Neural progenitor cell (in vitro differentiated cells): ENCODE measurements around the gene ISY1. TPM values are rescaled to one million over a fixed set of nuclear protein-coding genes. Genes with fewer than 3 reads are reported as not detected.
A peak's percentile ranks its signal among the peaks of the same experiment; 100 is the strongest.

Experiments used
- DNase-seq: peaks from one replicate; pipeline ENCODE4 v3.0.0-alpha.2; 2016; ENCODE audit warnings: low spot score
- H2AFZ ChIP-seq: fragments of 200-600 bp; sonication (generic); replicated peaks from 2 replicates; pipeline ENCODE4 v1.6.1; 2016; ENCODE audit warnings: antibody characterized with exemption
- H3F3A ChIP-seq: fragments of 200-600 bp; sonication (generic); 2 replicates; pipeline ENCODE4 v1.6.1; 2016; ENCODE audit warnings: antibody characterized with exemption, low read depth
- H3K27ac ChIP-seq: fragments of 200-600 bp; sonication (generic); 2 replicates; pipeline ENCODE4 v1.5.1; 2016; ENCODE audit warnings: mild to moderate bottlenecking
- H3K27me3 ChIP-seq: fragments of 200-600 bp; sonication (generic); 2 replicates; pipeline ENCODE4 v1.6.1; 2016; ENCODE audit warnings: mild to moderate bottlenecking, moderate library complexity
- H3K36me3 ChIP-seq: fragments of 200-600 bp; sonication (generic); 2 replicates; pipeline ENCODE4 v1.5.1; 2016
- H3K4me1 ChIP-seq: fragments of 200-600 bp; sonication (generic); 2 replicates; pipeline ENCODE4 v1.6.1; 2016; ENCODE audit warnings: mixed run types
- H3K4me2 ChIP-seq: fragments of 200-600 bp; sonication (generic); 2 replicates; pipeline ENCODE4 v1.6.1; 2016
- H3K4me3 ChIP-seq: fragments of 200-600 bp; sonication (generic); 2 replicates; pipeline ENCODE4 v1.5.1; 2016
- H3K79me2 ChIP-seq: fragments of 200-600 bp; sonication (generic); 2 replicates; pipeline ENCODE4 v1.6.1; 2016; ENCODE audit warnings: low read depth
- H3K9ac ChIP-seq: fragments of 200-600 bp; sonication (generic); 2 replicates; pipeline ENCODE4 v1.6.1; 2016
- H3K9me3 ChIP-seq: fragments of 200-600 bp; sonication (generic); 2 replicates; pipeline ENCODE4 v1.5.1; 2016; ENCODE audit warnings: low read depth
- H4K20me1 ChIP-seq: fragments of 200-600 bp; sonication (generic); 2 replicates; pipeline ENCODE4 v1.6.1; 2016; ENCODE audit warnings: low read depth
- H3K27ac Mint-ChIP-seq: 3 replicates; pipeline ENCODE4 v1.8.0; 2021; ENCODE audit warnings: mixed read lengths
- H3K27me3 Mint-ChIP-seq: 2 replicates; pipeline ENCODE4 v1.8.0; 2022; ENCODE audit warnings: low read depth, mild to moderate bottlenecking, inconsistent platforms, moderate library complexity, mixed read lengths; ENCODE audit not compliant: insufficient read depth
- H3K36me3 Mint-ChIP-seq: 3 replicates; pipeline ENCODE4 v1.8.0; 2021; ENCODE audit warnings: mixed read lengths
- H3K4me1 Mint-ChIP-seq: 3 replicates; pipeline ENCODE4 v1.8.0; 2021; ENCODE audit warnings: mixed read lengths
- H3K4me3 Mint-ChIP-seq: 3 replicates; pipeline ENCODE4 v1.8.0; 2021; ENCODE audit warnings: mild to moderate bottlenecking, moderate library complexity, mixed read lengths
- H3K9me3 Mint-ChIP-seq: 3 replicates; pipeline ENCODE4 v1.8.0; 2020; ENCODE audit warnings: mixed read lengths
- EZH2 ChIP-seq: fragments of 200-600 bp; sonication (generic); IDR thresholded peaks from 2 replicates; pipeline ENCODE4 v1.6.1; 2017; ENCODE audit warnings: antibody characterized with exemption, mild to moderate bottlenecking, moderate library complexity
- EZH2phosphoT487 ChIP-seq: fragments of 200-600 bp; sonication (generic); IDR thresholded peaks from 2 replicates; pipeline ENCODE4 v1.6.1; 2017; ENCODE audit warnings: antibody characterized with exemption
- total RNA-seq: library from RNA; depleted of rRNA; stranded (reverse); fragments of >200 nt; gene quantifications from 2 replicates; pipeline ENCODE4 v1.2.3, GENCODE V29; 2015; ENCODE audit warnings: low replicate concordance
- TF ChIP-seq, protein P1 (sequence below): fragments of 200-600 bp; sonication (generic); IDR thresholded peaks from 2 replicates; pipeline ENCODE4 v1.5.1; 2017; ENCODE audit warnings: antibody characterized with exemption, mild to moderate bottlenecking

The ISY1 gene
- total RNA-seq, 1 donor from 2014 or later = 31.9 TPM

GRCh38 chr3:129132097-129132866 is 28.6 kb downstream of the ISY1 start:
- TF ChIP-seq, protein P1, sequence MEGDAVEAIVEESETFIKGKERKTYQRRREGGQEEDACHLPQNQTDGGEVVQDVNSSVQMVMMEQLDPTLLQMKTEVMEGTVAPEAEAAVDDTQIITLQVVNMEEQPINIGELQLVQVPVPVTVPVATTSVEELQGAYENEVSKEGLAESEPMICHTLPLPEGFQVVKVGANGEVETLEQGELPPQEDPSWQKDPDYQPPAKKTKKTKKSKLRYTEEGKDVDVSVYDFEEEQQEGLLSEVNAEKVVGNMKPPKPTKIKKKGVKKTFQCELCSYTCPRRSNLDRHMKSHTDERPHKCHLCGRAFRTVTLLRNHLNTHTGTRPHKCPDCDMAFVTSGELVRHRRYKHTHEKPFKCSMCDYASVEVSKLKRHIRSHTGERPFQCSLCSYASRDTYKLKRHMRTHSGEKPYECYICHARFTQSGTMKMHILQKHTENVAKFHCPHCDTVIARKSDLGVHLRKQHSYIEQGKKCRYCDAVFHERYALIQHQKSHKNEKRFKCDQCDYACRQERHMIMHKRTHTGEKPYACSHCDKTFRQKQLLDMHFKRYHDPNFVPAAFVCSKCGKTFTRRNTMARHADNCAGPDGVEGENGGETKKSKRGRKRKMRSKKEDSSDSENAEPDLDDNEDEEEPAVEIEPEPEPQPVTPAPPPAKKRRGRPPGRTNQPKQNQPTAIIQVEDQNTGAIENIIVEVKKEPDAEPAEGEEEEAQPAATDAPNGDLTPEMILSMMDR = no peak
- TF ChIP-seq EZH2 (no peak), EZH2phosphoT487 (no peak)
- Mint-ChIP-seq H3K36me3 (peaks cover 27% of the 10 kb centered on the region), H3K4me1 (no peaks in the 10 kb centered on the region), H3K27ac (peak overlapping the region; percentile 15), H3K27me3 (no peaks in the 10 kb centered on the region), H3K9me3 (no peaks in the 10 kb centered on the region), H3K4me3 (no peak overlapping the region)
- no peak overlapping the region for H3K27ac ChIP-seq
- no peaks in the 10 kb centered on the region for H3K4me1 ChIP-seq
- H3K9me3 ChIP-seq = no peaks in the 10 kb centered on the region
- H4K20me1 ChIP-seq = no peaks in the 10 kb centered on the region
- no peak overlapping the region for H3K9ac ChIP-seq
- no peaks in the 10 kb centered on the region for H3K36me3 ChIP-seq
- no peaks in the 10 kb centered on the region for H3K79me2 ChIP-seq
- no peak for DNase-seq
- no peak overlapping the region for H2AFZ ChIP-seq
- H3F3A ChIP-seq = no peaks in the 10 kb centered on the region
- H3K4me3 ChIP-seq = no peak overlapping the region
- H3K4me2 ChIP-seq = no peak overlapping the region
- H3K27me3 ChIP-seq = no peaks in the 10 kb centered on the region

- Mint-ChIP-seq H3K9me3 (no peaks in the 10 kb centered on the region), H3K4me3 (no peak overlapping the region), H3K27me3 (no peaks in the 10 kb centered on the region), H3K27ac (no peak overlapping the region), H3K4me1 (no peaks in the 10 kb centered on the region), H3K36me3 (peaks cover 29% of the 10 kb centered on the region)
- no peak overlapping the region for H3K27ac ChIP-seq
- no peak overlapping the region for H3K9ac ChIP-seq
- H3K4me3 ChIP-seq = no peak overlapping the region
- H3K4me1 ChIP-seq = no peaks in the 10 kb centered on the region
- no peaks in the 10 kb centered on the region for H3K79me2 ChIP-seq
- H3K9me3 ChIP-seq = no peaks in the 10 kb centered on the region
- H3K4me2 ChIP-seq = no peak overlapping the region
- H3K36me3 ChIP-seq = no peaks in the 10 kb centered on the region
- DNase-seq = no peak
- no peak overlapping the region for H2AFZ ChIP-seq
- no peaks in the 10 kb centered on the region for H4K20me1 ChIP-seq
- H3K27me3 ChIP-seq = no peaks in the 10 kb centered on the region
- H3F3A ChIP-seq = no peaks in the 10 kb centered on the region
- TF ChIP-seq, protein P1 = no peak
- TF ChIP-seq EZH2phosphoT487 = no peak
- no peak for TF ChIP-seq EZH2
Measured at GRCh38 chr3:129131465-129132088, 29.3 kb downstream of the ISY1 start.

GRCh38 chr3:129130291-129130813 is 30.5 kb downstream of the ISY1 start:
- Histone ChIP-seq H3K9ac (no peak overlapping the region), H3K79me2 (no peaks in the 10 kb centered on the region), H3K4me3 (no peak overlapping the region), H3K36me3 (no peaks in the 10 kb centered on the region), H3K4me1 (no peaks in the 10 kb centered on the region), H3F3A (no peaks in the 10 kb centered on the region), H2AFZ (no peak overlapping the region), H4K20me1 (no peaks in the 10 kb centered on the region), H3K27me3 (no peaks in the 10 kb centered on the region), H3K9me3 (no peaks in the 10 kb centered on the region), H3K27ac (no peak overlapping the region), H3K4me2 (no peak overlapping the region)
- Mint-ChIP-seq H3K9me3 (no peaks in the 10 kb centered on the region), H3K27me3 (no peaks in the 10 kb centered on the region), H3K4me1 (no peaks in the 10 kb centered on the region), H3K27ac (no peak overlapping the region), H3K4me3 (no peak overlapping the region), H3K36me3 (peaks cover 32% of the 10 kb centered on the region)
- no peak for DNase-seq
- TF ChIP-seq, protein P1 = no peak
- TF ChIP-seq EZH2phosphoT487 (no peak), EZH2 (no peak)
